ENCODE measurements around the gene MED26. TPM values are rescaled to one million over a fixed set of nuclear protein-coding genes. Genes with fewer than 3 reads are reported as not detected.

The MED26 gene
- total RNA-seq, 1 experiment from 2014 or later: 11.4 TPM

DNA sequence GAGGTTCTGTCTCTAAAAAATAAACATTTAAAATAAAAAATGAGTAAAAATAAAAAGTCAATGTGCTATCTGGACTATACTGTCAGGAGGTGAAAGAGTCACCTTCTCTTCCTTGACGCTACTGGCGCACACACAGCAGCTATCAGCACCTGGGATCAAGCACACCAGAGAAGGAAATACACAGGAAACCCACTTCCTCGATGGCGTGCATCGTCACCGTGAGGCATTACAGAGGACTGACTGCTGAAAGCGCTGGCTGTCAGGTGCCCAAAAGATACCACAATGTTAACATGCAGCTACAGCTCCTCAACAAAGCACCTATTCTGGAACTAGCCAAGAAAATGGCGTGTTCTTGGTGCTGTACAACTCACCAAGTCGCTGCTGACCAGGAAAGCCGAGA lies 61.8 kb downstream of the MED26 start:
- Mint-ChIP-seq H3K36me3 (ENCODE audit: insufficient read depth in 1 of 3, low read depth in 3 of 3) (peaks cover 21 to 75% (median 64%) of the 10 kb centered on the region in 3 experiments; a peak in 6 of 7 replicates), H3K9me3 (no peaks in the 10 kb centered on the region), H3K4me3 (no peak overlapping the region), H3K27ac (no peak overlapping the region), H3K4me1 (peaks cover 0 to 2% of the 10 kb centered on the region in 2 experiments; a peak in 3 of 4 replicates), H3K27me3 (ENCODE audit: low read depth) (no peaks in the 10 kb centered on the region)
- TF ChIP-seq, protein P1, sequence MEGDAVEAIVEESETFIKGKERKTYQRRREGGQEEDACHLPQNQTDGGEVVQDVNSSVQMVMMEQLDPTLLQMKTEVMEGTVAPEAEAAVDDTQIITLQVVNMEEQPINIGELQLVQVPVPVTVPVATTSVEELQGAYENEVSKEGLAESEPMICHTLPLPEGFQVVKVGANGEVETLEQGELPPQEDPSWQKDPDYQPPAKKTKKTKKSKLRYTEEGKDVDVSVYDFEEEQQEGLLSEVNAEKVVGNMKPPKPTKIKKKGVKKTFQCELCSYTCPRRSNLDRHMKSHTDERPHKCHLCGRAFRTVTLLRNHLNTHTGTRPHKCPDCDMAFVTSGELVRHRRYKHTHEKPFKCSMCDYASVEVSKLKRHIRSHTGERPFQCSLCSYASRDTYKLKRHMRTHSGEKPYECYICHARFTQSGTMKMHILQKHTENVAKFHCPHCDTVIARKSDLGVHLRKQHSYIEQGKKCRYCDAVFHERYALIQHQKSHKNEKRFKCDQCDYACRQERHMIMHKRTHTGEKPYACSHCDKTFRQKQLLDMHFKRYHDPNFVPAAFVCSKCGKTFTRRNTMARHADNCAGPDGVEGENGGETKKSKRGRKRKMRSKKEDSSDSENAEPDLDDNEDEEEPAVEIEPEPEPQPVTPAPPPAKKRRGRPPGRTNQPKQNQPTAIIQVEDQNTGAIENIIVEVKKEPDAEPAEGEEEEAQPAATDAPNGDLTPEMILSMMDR (conservative IDR thresholded peaks at IDR 0.05): no peak
- Histone ChIP-seq H3K79me2 (ENCODE audit: insufficient read depth, low read length) (no peaks in the 10 kb centered on the region; the same call in 1 of the 2 replicates), H3K4me1 (ENCODE audit: insufficient read depth, low read length) (no peaks in the 10 kb centered on the region), H4K91ac (ENCODE audit: insufficient read length, low read depth, low read length) (no peak overlapping the region), H4K5ac (ENCODE audit: insufficient read length, low read depth, low read length) (no peak overlapping the region), H2AK5ac (ENCODE audit: insufficient read length, low read length) (no peak overlapping the region), H3K9ac (ENCODE audit: extremely low read depth, insufficient read length, low read length) (no peak overlapping the region), H3K27ac (ENCODE audit: insufficient read length, low read depth, low read length) (no peak overlapping the region), H3K27me3 (ENCODE audit: insufficient read depth, low read length) (no peaks in the 10 kb centered on the region), H2BK120ac (ENCODE audit: low read depth, low read length, poor library complexity, severe bottlenecking) (no peak overlapping the region), H3K4me2 (ENCODE audit: insufficient read depth, insufficient read length, low read length) (no peak overlapping the region), H3T11ph (ENCODE audit: low read length) (no peak overlapping the region), H2AFZ (ENCODE audit: low read length) (no peak overlapping the region), H3K56ac (ENCODE audit: insufficient read length, low read depth, low read length) (no peak overlapping the region), H3K18ac (ENCODE audit: insufficient read length, low read depth, low read length) (no peak overlapping the region), H3K9me3 (ENCODE audit: control insufficient read depth, low read depth, low read length) (no peaks in the 10 kb centered on the region), H3K23me2 (ENCODE audit: insufficient read length, low read depth, low read length, poor library complexity, severe bottlenecking) (no peaks in the 10 kb centered on the region), H2BK20ac (ENCODE audit: low read depth, low read length, poor library complexity, severe bottlenecking) (no peak overlapping the region), H3K79me1 (ENCODE audit: insufficient read depth, low read depth, low read length, poor library complexity, severe bottlenecking) (peaks cover 2% of the 10 kb centered on the region), H2BK12ac (ENCODE audit: insufficient read length, low read depth, low read length) (no peak overlapping the region), H2BK15ac (ENCODE audit: low read depth, low read length) (no peak overlapping the region), H3K14ac (ENCODE audit: insufficient read depth, low read length) (no peak overlapping the region), H4K8ac (replicated peaks; ENCODE audit: insufficient read length, low read depth, low read length) (no peak overlapping the region), H2BK5ac (ENCODE audit: insufficient read length, low read length) (no peak overlapping the region), H3K4ac (ENCODE audit: low read depth, low read length) (no peak overlapping the region), H4K20me1 (ENCODE audit: control insufficient read depth, insufficient read depth, insufficient read length) (no peaks in the 10 kb centered on the region), H3K23ac (ENCODE audit: insufficient read length, low read depth, low read length) (no peak overlapping the region)
- no CpG with 5 or more reads among the region's 10 CpGs for WGBS (ENCODE audit: extremely low coverage, insufficient read length, low lambda C conversion rate)
- DNase-seq: no peak
